ENCODE measurements around the gene CASTOR2.
"Not testable (repeated sequence)": the region's sequence is repeated elsewhere in the genome, so short reads cannot be mapped to it uniquely, and the experiment has no call there.

- not testable (repeated sequence) for TF ChIP-seq ZFP3 (CRISPR knock-in tag; IDR thresholded peaks at IDR 0.05); ZNF565 (CRISPR knock-in tag; conservative IDR thresholded peaks at IDR 0.05; ENCODE audit: low read depth); GLIS3 (CRISPR knock-in tag; IDR thresholded peaks at IDR 0.05); CREB5 (CRISPR knock-in tag; IDR thresholded peaks at IDR 0.05; ENCODE audit: low read depth); ZC3H10 (CRISPR knock-in tag; IDR thresholded peaks at IDR 0.05); TSHZ2 (CRISPR knock-in tag; IDR thresholded peaks at IDR 0.05); PPARA (CRISPR knock-in tag; IDR thresholded peaks at IDR 0.05; ENCODE audit: borderline replicate concordance); SNAI2 (CRISPR knock-in tag; IDR thresholded peaks at IDR 0.05); ARNTL (CRISPR knock-in tag; IDR thresholded peaks at IDR 0.05; ENCODE audit: borderline replicate concordance, low read depth)
Measured at GRCh38 chr7:75001356-75001755, 36.9 kb downstream of the CASTOR2 start.
